Stimulated activated CD4-positive, alpha-beta T cell treated with anti-CD3 and anti-CD28 coated beads, Interleukin-1b, Interleukin-23, amount 100 ng/mL, for 4 hours (primary cell): ENCODE measurements around the gene CTNNBL1.

Experiments used
- DNase-seq, 2 donors: peaks; one replicate each; pipeline ENCODE4 v3.0.0-alpha.2; 2020; ENCODE audit warnings: low read depth in 2 of 2

The CTNNBL1 gene

GRCh38 chr20:37901654-37902503 lies 208.0 kb downstream of the CTNNBL1 start:
- no peak for DNase-seq

- no peak for DNase-seq
Observed at GRCh38 chr20:37902504-37903313, 208.9 kb downstream of the CTNNBL1 start, which contains the start of gene VSTM2L. Gene VSTM2L (plus strand): TSS chr20:37903127. CDS start chr20:37903351, 224 bp downstream.

GRCh38 chr20:37903317-37904007 lies 209.6 kb downstream of the CTNNBL1 start:
- DNase-seq = no peak

- no peak for DNase-seq
Observed at GRCh38 chr20:37904008-37904642, 210.3 kb downstream of the CTNNBL1 start.

DNA sequence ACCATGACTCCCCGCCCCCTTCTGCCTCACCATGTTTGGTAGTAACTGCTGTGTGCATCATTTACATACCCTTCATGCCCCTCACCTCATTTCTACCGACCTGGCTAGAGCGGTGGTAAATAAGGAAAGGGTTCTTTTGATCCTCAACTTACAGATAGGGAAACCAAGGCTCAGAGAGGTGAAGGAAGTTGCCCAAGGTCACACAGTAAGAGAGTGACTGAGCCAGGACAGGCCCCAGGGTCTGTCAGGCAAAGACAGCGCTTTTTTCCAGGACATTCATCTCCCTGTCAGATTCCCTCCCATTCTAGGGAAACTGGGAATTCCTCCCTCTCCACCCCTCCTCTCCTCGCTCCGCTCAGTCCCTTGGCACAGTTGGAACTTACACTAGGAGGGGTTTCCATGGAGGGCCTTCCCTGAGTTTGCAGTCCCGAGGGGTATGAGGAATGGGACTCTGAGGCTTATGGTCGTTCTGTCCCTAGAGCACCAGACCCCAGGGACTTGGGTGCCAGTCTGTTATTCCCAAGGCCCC lies 211.1 kb downstream of the CTNNBL1 start:
- no peak for DNase-seq

- DNase-seq = no peak
Observed at GRCh38 chr20:37905671-37906613, 212.1 kb downstream of the CTNNBL1 start.

DNA sequence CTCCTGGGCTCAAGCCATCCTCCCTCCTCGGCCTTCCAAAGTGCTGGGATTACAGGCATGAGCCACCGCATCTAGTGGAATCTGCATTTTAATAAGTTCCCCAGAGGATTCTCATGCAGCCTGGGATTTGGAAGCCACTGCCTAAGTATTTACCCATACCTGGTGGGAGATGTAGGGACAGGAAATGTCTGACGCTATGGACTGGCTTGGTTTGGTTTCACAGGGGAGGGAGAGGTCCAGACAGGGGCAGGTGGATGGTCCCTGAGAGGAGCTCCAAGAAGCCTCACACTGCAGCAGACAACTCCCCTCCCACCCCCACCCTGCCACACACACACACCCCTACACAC lies 213.5 kb downstream of the CTNNBL1 start:
- DNase-seq = no peak

GRCh38 chr20:37907677-37908401 lies 214.0 kb downstream of the CTNNBL1 start:
- no peak for DNase-seq

DNA sequence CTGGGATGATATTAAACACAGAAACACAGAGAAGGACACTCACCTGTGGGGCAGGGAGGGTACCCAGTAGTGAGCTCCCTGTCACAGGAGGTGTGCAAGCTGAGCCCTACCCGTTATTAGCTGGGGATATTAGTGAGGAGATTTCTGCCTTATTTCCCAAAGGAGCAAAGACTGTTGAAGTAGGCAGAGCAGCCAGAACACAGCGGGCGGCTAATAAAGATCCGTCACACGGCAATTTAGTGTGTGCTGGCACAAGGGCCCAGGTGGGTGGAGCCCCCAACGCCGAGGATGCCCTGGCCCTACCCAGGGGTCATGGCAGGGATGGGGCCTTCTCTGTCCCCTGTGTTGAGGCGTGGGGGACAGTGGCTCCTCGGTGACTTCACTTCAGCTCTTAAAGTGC lies 217.4 kb downstream of the CTNNBL1 start:
- no peak for DNase-seq

DNA sequence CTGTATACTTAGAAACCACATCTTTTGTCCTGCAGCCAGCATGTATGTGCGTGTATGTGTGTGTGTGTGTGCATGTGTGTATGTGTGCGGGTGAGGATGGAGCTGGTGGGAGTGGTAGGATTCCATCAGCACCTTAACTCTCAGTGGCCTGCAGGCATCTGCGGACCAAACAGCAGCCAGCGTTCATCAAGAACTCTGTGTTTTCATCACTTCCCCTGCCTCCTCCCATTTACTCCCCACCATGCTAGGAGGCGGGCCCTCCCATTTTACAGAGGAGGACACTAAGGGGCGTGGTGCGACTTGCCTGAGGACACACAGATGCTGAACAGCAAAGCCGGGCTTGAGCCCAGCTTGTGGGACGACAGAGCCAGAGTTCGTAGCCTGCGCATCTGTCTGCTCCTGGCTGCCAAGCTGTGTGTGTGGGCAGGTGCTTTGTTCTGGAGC lies 218.0 kb downstream of the CTNNBL1 start:
- DNase-seq = no peak

GRCh38 chr20:37912874-37913273 lies 219.0 kb downstream of the CTNNBL1 start:
- DNase-seq = no peak

- DNase-seq = no peak
Observed at GRCh38 chr20:37913567-37914366, 219.9 kb downstream of the CTNNBL1 start.

- DNase-seq = no peak
Observed at GRCh38 chr20:37914367-37914671, 220.5 kb downstream of the CTNNBL1 start.

DNA sequence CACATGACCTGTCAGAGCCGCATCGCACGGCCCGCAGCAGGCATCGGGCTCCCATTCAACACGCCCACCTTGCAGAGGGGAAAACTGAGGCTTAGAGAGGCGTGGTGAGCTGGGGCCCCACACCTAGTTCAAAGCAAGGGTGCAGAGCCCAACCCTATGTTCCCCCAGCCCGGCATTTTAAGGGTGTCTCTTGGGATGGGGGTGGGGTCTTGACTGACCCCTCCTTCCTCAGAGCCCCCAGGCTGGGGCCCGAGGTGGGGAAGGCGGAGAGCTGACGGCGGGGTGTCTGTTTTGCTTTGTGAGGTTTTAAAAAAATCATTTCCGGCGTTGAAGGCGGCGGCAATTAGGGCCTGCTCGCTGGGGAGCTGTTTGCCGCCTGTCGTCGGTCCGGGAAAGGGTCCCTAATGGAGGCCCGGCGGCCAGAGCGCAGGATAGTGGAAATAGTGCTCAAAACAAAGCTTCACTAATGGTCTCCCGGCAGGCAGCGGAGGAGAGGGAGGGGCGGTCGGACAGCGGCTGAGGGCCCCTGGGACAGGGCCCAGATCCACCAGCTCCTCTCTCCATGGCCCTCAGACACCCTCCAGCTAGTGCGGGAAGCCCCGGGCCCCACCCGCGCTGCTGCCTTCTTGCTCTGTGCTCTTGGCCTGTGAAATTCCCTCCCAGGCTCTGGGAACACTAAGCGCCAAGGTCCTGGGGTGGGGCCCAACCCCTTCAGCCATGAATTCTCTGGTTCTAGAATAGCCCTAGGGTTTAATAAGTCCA lies 221.0 kb downstream of the CTNNBL1 start:
- no peak for DNase-seq

DNA sequence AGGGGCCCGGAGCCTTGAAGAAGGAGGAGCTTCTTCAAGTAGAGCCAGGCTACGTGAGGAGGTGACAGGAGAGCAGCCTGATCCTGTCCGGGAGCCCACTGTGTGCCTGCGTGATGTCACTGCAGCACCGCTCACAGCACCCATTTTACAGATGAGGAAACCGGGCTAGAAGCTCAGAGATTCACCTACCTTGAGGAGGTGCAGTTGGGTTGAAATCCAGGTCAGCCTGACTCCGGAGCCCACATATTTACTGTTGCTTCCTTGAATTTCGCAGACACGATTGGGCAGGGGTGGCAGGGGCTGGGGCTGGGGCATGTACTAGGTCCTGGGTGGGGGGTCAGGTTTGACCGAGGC lies 221.6 kb downstream of the CTNNBL1 start:
- no peak for DNase-seq

- no peak for DNase-seq
Observed at GRCh38 chr20:37915800-37916570, 222.2 kb downstream of the CTNNBL1 start.

GRCh38 chr20:37917461-37917860 lies 223.6 kb downstream of the CTNNBL1 start:
- DNase-seq = no peak

DNA sequence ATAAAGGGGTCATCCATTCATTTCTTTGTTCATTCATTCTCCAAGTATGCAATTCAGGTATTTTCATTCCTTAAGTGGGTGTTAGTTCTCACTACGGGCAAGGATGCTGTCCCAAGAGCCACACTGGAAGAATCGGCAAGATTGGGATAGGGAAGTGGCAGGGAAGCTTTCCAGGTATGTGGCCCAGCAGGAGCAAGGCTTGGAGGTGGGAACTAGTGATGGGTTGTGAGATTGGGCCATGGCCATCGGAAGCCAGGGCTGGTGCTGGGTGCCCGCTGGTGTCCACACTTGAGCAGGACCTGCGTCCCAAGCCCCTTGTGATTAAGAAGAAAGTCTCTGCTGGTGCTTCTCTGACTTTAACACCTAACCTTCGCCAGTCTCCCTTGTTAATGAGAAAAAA lies 224.2 kb downstream of the CTNNBL1 start:
- DNase-seq = no peak
